Left lung (tissue), 10 donors: ENCODE results near the gene MAMDC4. TPM values are rescaled to one million over a fixed set of nuclear protein-coding genes. Genes with fewer than 3 reads are reported as not detected.
A peak's percentile ranks its signal among the peaks of the same experiment; 100 is the strongest.

Source experiments
- ATAC-seq: fragments of 200-7000 bp; cut with Tn5 transposase; one replicate; pipeline ENCODE4 v1.9.1; 2020; ENCODE audit warnings: moderate library complexity
- DNase-seq, 4 donors: peaks; one replicate each; pipeline ENCODE4 v3.0.0-alpha.2; 2013 to 2020
- H3K27ac ChIP-seq, 2 donors: fragments of 200-600 bp; sonication (generic) in 1 of 2; one replicate each; pipeline versions ENCODE4 v1.5.0 to v1.8.0; 2020 to 2021
- H3K27me3 ChIP-seq, 2 donors: fragments of 200-600 bp; sonication (generic) in 1 of 2; one replicate each; pipeline versions ENCODE4 v1.5.0 to v1.8.0; 2020 to 2021
- H3K36me3 ChIP-seq, 2 donors: fragments of 200-600 bp; sonication (generic) in 1 of 2; one replicate each; pipeline versions ENCODE4 v1.5.0 to v1.8.0; 2020 to 2021
- H3K4me1 ChIP-seq, 2 donors: fragments of 200-600 bp; one replicate each; pipeline ENCODE4 v1.8.0; 2021
- H3K4me3 ChIP-seq, 2 donors: fragments of 200-600 bp; sonication (generic) in 1 of 2; one replicate each; pipeline versions ENCODE4 v1.5.0 to v1.8.0; 2020 to 2021; ENCODE audit warnings: mild to moderate bottlenecking in 1 of 2
- H3K9me3 ChIP-seq, 2 donors: fragments of 200-600 bp; sonication (generic) in 1 of 2; one replicate each; pipeline versions ENCODE4 v1.5.0 to v1.8.0; 2020 to 2021
- CTCF ChIP-seq, 2 donors: fragments of 200-600 bp; sonication (generic) in 1 of 2; IDR thresholded peaks; one replicate each; pipeline versions ENCODE4 v1.5.0 to v1.8.0; 2021; ENCODE audit warnings: antibody characterized with exemption in 2 of 2
- intact Hi-C, 2 donors: fragments of 100-400 bp; cut with DNase I; formaldehyde crosslinking; loops; one replicate each; pipeline versions ENCODE4 v1.11.2 to v1.14.2; 2022
- polyA plus RNA-seq, 6 donors: library from polyadenylated mRNA; unstranded; fragments of 120-200 nt; gene quantifications; one replicate each; pipeline ENCODE4 v1.2.1, GENCODE V29; 2013; ENCODE audit not compliant: insufficient read length in 6 of 6
- total RNA-seq, 2 donors: library from RNA; stranded (reverse); fragmentation: NEBNext Ultra II Directional; extraction: Animal tissue kit (Norgen Biotek cat#: 25700); gene quantifications; one replicate each; pipeline ENCODE4 v1.2.1, GENCODE V29; 2021
- donor health status: DM: no; HTN: yes; CAD: no.
- donor health status: DM: no; HTN: no; CAD: no.

Gene MAMDC4
- total and polyA plus RNA-seq, 8 donors, result 5.3 to 16.0 (median 8.8) TPM

DNA sequence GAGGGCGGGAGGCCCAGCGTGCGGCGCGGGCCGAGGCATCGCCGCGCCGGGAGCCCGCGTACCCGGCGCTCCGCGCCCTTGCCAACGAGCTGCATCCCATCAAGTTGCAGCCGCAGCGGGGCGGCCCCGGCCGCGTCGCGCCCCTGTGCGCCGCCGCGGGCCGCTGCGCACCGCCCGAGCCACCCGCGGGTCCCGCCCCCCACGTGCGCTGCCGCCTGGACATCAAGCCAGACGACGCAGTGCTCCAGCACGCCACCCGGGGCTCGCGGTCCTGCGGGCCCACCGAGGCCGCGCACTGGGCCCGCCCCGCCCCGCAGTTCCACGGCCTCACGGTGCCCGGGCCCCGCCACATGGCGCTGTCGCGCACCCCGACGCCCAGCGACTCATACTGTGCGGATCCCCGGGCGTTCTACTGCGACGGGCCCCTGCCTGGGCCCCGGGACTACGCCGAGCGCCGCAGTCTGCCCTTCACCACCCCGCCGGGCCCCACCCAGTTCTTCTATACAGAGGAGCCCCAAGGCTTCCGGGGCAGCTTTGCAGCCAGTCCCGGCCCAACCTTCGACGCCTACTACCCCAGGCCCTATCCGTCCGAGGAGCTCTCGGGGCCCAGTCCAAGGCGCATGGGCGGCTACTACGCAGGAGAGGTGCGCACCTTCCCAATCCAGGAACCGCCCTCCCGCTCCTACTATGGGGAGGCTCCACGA lies 7.2 kb upstream of the MAMDC4 start:
- peaks cover 33 to 61% of the 10 kb centered on the region in 2 donors for H3K27me3 ChIP-seq
- peaks cover 29 to 67% of the 10 kb centered on the region in 2 donors for H3K4me1 ChIP-seq
- intact Hi-C loops, result no loop called here
- H3K4me3 ChIP-seq, result no peak overlapping the region
- DNase-seq (no peak), ATAC-seq (no peak)
- H3K36me3 ChIP-seq, result peaks cover 0 to 12% of the 10 kb centered on the region in 2 donors
- no peak overlapping the region for H3K27ac ChIP-seq
- H3K9me3 ChIP-seq, result no peaks in the 10 kb centered on the region
- TF ChIP-seq CTCF (IDR thresholded peaks at IDR 0.05), result no peak

GRCh38 chr9:136845465-136846260 lies 6.5 kb upstream of the MAMDC4 start:
- TF ChIP-seq CTCF (IDR thresholded peaks at IDR 0.05), result no peak
- Histone ChIP-seq H3K27me3 (peaks cover 33 to 61% of the 10 kb centered on the region in 2 donors), H3K4me1 (peaks cover 37 to 74% of the 10 kb centered on the region in 2 donors), H3K36me3 (peaks cover 0 to 11% of the 10 kb centered on the region in 2 donors), H3K9me3 (no peaks in the 10 kb centered on the region), H3K4me3 (no peak overlapping the region), H3K27ac (no peak overlapping the region)
- no peak for ATAC-seq
- intact Hi-C loops, result no loop called here
- DNase-seq, result no peak

- intact Hi-C loops, result no loop called here
- H3K27ac ChIP-seq, result no peak overlapping the region
Observed at GRCh38 chr9:136846376-136847087, 5.6 kb upstream of the MAMDC4 start.

DNA sequence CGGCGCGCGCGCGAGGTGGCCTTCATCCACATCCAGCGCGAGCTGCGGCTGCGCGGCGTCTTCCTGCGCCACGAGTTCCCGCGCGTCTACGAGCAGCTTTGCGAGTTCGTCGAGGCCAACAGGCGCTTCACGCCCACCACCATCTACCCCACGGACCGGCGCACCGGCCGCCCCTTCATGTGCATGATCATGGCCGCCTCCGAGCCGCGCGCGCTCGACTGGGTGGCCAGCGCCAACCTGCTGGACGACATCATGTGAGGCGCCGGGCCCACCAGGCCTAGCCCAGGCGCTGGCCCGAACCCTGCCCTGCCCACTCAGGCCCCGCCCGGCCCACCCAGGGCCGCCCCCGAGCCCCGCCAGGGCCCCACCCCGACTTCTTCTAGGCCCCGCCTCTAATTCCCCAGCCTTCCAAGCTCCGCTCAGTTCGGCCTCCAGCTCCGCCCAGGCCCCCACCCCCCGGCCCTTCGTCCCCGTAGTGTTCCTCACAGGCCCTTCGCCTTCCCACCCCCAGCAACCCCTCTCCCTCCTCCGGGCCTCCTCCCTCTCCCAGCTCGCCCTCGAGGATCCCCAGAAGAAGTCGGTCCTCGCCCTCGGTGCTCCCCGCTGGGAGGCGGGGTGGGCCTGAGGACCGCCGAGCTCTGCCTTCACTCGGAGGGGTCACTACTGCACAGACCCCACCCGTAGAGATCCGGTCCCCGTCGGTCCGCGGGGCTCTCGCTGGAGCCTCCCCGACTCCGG lies 4.9 kb upstream of the MAMDC4 start:
- DNase-seq (peak in 2 of 4 donors; percentile 69 to 80), ATAC-seq (peak; percentile 50)
- intact Hi-C loops, result no loop called here
- TF ChIP-seq CTCF (IDR thresholded peaks at IDR 0.05), result no peak
- Histone ChIP-seq H3K36me3 (peaks cover 0 to 15% of the 10 kb centered on the region in 2 donors), H3K4me3 (peak overlapping the region; percentile 77 to 93), H3K27ac (peak overlapping the region; percentile 76 to 90), H3K4me1 (peaks cover 30 to 68% of the 10 kb centered on the region in 2 donors), H3K27me3 (peaks cover 33 to 61% of the 10 kb centered on the region in 2 donors), H3K9me3 (no peaks in the 10 kb centered on the region)

More at GRCh38 chr9:136846376-136847087, 5.6 kb upstream of the MAMDC4 start:
- Histone ChIP-seq H3K36me3 (peaks cover 0 to 15% of the 10 kb centered on the region in 2 donors), H3K27me3 (peaks cover 33 to 61% of the 10 kb centered on the region in 2 donors), H3K9me3 (no peaks in the 10 kb centered on the region), H3K4me1 (peaks cover 34 to 75% of the 10 kb centered on the region in 2 donors), H3K4me3 (peak overlapping the region in 1 of 2 donors; percentile 77)
- no peak for TF ChIP-seq CTCF (IDR thresholded peaks at IDR 0.05)
- ATAC-seq, result no peak
- no peak for DNase-seq
